Dermis microvascular lymphatic vessel endothelial cell (primary cell): ENCODE data around the gene DEF6. TPM values are rescaled to one million over a fixed set of nuclear protein-coding genes. Genes with fewer than 3 reads are reported as not detected.
A peak's percentile ranks its signal among the peaks of the same experiment; 100 is the strongest.
"Not testable (repeated sequence)": the region's sequence is repeated elsewhere in the genome, so short reads cannot be mapped to it uniquely, and the experiment has no call there.

Experiments used
- DNase-seq, 2 donors: peaks; one replicate each; pipeline versions ENCODE4 v3.0.0 to v3.0.0-alpha.2; 2010; ENCODE audit warnings: low read depth in 2 of 2
- total RNA-seq: library from RNA; depleted of rRNA; stranded (reverse); fragments of >200 nt; gene quantifications from 2 replicates; pipeline ENCODE4 v1.2.1, GENCODE V29; 2014

The DEF6 gene
- total RNA-seq, 1 donor from 2014 or later: 0.51 TPM

DNA sequence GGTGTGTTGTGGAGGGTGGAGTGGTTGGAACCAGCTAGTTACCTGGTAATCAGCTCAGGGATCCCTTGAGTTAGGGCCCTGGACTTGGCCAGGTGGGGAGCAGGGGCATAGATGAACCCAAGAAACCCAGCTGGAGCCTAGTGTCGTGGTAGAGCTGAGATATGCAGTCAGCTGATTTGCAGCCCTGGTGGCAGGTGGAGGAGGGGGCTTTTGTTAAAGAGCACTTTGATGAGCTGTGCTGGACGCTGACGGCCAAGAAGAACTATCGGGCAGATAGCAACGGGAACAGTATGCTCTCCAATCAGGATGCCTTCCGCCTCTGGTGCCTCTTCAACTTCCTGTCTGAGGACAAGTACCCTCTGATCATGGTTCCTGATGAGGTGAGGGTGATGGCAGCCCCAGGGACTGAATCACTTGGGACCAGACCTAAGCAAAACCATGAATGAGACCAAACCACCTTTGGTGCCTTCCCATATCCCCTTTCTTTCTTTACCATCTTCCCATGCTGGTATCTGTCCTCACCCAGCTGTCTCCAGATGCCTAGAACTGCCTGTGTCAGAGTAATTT, 12.7 kb downstream of the DEF6 start:
- no peak for DNase-seq

DNA sequence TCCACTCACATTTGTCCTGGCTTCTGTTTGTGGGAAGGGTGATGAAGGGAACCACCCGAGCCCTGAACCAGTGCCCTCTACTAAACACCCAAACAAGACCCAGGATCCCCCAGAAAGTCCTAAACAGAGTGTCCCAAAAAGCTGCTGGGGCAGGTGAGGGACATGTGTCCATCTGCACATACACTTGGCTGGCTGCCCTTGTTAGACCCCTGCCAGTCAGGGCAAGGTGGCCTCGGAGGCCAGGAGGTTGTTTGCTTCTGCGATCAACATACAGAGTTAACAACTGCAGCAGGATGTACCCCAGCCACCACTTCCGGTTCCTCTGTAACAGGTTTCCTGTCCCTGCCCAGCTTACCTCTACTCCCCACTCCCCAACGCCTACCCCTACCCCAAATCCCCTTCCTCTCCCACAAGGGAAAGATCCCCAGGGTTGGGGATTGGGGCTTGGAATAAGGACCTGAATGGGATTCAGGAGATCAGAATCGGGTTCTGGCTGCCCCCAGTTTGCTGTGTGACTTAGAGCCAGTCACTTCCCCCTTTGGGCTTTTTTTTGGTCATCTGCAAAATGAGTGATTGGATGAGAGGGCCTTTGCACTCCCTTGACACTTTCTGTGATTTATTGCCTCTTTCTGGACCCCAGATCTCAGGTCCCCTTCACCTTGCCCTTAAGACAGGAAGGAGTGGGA, 13.9 kb downstream of the DEF6 start:
- no peak for DNase-seq

DNA sequence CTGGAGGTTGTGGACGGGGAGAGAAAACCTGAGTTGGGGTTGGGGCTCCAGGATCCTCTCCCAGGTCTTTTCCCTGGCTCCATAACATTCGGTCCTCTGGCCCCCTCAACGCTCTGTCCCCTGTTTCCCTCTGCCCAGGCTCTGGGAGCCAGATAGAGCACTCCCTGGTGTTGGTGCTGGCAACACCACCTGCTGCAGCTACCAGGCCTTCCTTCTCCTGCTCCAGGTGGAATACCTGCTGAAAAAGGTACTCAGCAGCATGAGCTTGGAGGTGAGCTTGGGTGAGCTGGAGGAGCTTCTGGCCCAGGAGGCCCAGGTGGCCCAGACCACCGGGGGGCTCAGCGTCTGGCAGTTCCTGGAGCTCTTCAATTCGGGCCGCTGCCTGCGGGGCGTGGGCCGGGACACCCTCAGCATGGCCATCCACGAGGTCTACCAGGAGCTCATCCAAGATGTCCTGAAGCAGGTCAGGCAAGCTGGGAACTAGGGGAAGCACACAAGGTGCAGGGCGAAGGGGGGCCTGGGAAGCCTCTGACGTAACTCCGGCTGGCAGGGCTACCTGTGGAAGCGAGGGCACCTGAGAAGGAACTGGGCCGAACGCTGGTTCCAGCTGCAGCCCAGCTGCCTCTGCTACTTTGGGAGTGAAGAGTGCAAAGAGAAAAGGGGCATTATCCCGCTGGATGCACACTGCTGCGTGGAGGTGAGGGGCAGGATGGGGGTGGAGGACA, 14.6 kb downstream of the DEF6 start:
- DNase-seq: no peak

DNA sequence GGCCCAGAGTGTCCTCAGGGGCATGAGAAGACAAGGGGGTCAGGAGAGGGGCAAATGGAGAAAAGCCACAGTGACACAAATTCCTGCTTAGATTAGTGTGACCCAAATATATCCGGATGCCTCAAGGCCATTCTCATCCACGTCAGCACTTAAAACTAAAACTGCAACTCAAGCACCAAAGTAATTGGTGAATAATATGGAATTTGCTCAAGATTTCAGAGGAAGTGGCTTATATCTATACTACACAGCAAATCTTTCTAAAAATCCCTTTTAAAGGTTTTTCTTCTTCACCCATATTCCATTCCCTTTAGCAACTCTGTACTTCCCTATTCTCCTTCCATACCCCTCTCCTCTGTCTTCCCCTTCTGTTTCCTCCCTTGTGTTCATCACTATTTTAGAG, 15.2 kb downstream of the DEF6 start:
- DNase-seq: no peak

DNA sequence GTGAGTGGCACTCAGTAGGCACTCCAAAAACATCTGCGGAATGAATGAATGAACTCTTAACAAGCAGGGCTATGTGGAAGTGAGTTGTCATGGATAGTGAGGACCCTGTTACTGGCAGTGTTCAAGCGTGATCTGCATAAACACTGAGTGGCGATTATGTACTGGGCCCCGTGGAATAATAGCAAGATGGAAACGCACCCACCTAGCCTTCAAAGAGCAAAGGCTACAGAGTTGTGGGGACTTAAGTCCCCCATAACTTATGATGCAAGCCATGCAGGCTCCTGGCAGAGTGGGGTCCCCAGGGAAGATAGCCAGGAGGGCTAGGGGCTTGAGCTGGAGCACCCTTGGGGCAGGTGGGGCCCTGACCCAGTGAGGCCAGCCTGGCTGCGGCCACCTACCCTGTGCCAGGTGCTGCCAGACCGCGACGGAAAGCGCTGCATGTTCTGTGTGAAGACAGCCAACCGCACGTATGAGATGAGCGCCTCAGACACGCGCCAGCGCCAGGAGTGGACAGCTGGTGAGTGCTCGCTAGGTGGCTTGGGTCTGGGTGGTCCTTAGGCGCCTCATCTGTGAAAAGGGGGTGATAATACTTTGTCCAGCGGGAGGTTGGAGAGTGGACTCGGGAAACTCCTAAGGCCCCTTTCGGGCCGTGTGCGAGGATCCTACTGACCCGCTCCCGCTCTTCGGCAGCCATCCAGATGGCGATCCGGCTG, 20.0 kb downstream of the DEF6 start:
- peak in 1 of 2 donors; percentile 8 for DNase-seq

DNA sequence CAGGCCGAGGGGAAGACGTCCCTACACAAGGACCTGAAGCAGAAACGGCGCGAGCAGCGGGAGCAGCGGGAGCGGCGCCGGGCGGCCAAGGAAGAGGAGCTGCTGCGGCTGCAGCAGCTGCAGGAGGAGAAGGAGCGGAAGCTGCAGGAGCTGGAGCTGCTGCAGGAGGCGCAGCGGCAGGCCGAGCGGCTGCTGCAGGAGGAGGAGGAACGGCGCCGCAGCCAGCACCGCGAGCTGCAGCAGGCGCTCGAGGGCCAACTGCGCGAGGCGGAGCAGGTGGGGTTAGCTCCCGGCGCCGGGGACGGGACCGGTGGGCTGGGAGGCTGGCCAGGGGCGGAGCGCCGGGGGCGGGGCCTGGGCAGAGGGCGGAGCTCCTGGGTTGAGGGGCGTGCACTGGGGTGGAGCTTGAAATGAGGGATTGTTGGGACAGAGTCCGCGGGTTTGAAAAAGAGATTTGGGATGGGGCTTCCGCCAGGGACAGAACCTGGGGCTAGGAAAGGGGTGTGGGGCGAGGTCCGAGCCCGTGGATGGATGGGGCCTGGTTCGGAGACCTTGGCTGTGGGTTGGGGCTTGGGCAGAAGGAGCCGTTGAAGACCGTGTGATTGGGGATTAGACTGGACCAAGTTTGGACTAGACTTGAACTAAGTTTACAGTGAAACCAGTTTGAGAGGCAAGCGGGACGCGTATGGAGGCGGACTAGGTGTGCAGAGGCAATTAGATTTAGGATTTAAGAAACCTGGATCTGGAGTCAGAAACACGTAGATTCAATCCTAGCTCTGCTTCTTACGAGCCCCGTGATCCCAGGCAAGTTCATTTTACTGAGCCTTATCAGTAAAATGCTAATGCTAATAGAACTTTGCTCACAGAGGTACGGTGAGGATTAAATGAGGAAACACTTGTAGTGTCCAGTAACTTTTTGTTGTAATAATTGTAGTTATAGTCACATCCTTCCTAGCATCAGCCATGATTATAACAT, 20.9 kb downstream of the DEF6 start:
- DNase-seq: peak; percentile 39 to 87

DNA sequence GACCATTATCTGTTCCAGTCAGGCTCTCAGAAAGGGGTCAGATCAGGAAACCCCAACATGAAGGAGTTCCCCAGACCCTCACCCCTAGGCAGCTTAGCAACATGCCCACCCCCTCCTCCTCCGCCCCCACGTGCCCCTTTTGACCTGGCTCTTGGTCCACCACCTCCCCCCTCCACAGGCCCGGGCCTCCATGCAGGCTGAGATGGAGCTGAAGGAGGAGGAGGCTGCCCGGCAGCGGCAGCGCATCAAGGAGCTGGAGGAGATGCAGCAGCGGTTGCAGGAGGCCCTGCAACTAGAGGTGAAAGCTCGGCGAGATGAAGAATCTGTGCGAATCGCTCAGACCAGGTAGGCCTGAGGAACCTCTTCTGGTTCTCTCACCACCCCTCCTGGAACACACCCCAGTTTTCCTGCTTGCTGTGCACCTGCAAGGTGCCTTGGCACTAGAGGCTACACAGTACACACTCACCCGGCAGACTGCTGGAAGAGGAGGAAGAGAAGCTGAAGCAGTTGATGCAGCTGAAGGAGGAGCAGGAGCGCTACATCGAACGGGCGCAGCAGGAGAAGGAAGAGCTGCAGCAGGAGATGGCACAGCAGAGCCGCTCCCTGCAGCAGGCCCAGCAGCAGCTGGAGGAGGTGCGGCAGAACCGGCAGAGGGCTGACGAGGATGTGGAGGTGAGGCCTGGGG, 21.9 kb downstream of the DEF6 start:
- no peak for DNase-seq

DNA sequence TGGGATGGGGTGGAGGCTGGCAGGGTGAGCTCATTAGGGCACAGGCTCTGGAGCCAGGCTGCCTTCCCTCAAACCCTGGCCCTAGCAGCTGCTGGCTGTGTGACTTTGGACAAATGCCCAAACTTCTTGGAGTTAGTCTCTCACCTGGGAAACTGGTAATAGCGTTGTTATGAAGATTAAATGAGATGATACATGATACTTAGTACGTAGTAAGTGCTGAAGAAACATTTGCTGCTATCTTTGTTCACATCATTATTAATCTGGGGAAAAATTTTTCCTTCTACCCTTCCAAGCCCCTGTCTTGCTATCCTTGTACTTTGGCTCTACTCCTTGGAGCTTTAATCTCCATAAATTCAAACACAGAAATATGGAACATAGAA, 22.4 kb downstream of the DEF6 start:
- no peak for DNase-seq

DNA sequence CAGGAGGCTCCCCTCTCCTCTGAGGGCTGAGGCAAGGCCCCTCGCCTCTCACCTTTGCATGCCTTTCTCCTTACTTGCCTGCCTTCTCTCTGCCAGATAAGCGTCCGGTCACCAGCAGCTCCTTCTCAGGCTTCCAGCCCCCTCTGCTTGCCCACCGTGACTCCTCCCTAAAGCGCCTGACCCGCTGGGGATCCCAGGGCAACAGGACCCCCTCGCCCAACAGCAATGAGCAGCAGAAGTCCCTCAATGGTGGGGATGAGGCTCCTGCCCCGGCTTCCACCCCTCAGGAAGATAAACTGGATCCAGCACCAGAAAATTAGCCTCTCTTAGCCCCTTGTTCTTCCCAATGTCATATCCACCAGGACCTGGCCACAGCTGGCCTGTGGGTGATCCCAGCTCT, 23.5 kb downstream of the DEF6 start:
- no peak for DNase-seq

DNA sequence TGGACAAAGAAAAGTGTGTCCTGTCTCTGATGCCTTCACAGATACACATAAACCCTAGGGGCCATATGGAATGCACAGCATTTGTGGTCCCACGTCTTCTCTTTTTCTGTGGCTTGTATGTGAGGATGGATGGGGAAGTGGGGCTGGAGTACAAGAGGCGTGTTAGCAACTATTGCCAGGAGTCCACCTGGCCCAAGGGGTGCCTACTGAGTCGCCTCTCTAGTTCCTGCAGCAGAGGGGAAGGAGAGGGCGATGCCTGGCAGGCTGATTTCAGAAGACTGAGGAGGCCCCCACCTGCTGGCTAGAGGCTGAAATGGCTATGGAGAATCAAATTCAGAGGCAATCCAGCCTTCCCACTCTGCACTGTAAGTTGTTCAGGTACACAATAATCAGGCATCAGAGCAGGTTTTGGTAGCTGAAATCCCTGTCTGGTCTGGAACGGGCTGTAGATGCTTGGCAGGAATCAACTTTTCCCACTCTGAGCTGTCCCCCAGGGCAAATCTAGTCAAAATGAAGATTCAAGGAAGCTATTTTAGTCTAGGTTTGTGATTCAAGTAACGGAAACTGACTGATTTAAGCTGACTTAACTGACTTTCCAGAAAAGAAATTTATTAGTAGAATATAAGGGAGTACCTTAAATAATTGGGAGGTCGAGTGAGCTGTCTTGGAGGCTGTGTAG, 29.9 kb downstream of the DEF6 start:
- DNase-seq: peak; percentile 32 to 64

DNA sequence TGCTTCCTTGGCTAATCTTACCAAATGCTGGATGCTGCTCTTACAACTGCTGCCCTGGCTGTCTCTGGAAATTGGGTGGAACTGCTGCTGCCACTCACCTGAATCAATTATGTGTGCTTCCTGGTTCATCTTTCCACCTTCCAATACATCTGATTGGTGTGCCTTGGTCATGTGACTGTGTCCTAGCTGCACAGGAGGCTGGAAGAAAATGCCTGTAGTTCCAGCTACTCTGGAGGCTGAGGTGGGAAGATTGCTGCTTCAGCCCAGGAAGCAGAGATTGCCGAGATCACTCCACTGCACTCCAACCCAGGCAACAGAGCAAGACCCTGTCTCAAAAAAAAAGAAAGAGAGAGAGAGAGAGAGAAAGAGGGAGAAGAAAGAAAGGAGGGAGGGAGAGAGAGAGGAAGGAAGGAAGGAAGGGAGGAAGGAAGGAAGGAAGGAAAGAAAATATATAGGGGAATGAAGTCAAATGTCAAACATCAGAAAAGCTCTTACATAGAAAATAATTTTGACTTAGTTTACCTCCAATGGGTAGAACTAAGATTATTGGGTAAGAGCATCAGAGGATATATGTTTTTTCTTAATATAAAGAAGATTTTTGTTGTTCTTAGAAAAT, 30.6 kb downstream of the DEF6 start:
- no peak for DNase-seq

DNA sequence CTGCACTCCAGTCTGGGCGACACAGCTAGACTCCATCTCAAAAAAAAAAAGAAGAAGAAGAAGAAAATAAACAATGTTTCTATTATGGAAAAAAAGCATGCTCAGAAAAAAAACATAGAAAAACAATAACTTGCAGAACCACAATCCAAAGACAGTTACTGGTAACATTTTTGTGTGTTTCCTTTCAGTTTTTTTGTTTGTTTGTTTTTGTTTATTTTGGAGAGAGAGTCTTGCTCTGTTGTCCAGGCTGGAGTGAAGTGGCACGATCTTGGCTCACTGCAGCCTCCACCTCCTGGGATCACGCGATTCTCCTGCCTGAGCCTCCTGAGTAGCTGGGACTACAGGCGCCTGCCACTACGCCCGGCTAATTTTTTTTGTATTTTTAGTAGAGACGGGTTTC, 31.3 kb downstream of the DEF6 start:
- DNase-seq: not testable (repeated sequence)

DNA sequence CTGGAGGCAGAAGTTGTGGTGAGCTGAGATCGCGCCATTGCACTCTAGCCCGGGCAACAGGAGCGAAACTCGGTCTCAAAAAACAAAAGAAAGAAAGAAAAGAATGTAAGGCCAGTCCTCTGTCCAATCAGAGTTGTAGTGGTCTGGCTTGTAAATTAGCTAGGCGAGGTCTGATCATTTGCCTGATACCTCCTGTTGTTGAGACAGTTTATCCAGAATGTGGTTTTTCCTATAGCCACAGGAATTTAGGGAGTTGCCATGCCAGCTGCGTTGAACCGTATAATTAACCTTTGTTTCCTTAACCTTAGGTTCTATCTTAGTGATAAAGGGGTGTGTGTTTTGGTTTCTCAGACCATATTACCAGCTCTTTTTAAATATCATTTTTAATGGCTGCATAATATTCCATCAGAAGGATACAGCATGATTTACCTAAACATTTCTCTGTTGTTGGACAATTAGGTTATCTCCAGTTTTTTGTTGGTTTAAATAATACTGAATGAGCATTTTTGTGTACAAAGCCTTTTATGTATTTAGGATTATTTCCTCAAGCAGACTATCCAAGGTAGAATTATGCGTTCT, 33.0 kb downstream of the DEF6 start:
- DNase-seq: no peak

DNA sequence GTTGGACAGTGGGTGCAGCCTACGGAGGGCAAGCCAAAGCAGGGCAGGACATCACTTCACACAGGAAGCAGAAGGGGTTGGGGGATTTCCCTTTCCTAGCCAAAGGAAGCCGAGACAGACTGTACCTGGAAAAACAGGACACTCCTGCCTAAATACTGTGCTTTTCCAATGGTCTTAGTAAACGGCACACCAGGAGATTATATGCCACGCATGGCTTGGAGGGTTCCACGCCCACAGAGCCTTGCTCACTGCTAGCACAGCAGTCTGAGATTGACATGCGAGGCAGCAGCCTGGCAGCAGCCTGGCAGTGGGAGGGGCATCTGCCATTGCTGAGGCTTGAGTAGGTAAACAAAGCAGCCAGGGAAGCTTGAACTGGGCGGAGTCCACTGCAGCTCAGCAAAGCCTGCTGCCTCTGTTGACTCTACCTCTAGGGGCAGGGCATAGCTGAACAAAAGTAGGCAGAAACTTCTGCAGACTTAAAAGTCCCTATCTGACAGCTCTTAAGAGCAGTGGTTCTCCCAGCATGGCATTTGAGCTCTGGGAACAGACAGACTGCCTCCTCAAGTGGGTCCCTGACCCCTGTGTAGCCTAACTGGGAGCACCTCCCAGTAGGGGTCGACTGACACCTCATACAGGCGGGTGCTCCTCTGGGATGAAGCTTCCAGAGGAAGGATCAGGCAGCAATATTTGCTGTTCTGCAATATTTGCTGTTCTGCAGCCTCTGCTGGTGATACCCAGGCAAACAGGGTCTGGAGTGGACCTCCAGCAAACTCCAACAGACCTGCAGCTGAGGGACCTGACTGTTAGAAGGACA, 34.7 kb downstream of the DEF6 start:
- DNase-seq: peak in 1 of 2 donors; percentile 15

DNA sequence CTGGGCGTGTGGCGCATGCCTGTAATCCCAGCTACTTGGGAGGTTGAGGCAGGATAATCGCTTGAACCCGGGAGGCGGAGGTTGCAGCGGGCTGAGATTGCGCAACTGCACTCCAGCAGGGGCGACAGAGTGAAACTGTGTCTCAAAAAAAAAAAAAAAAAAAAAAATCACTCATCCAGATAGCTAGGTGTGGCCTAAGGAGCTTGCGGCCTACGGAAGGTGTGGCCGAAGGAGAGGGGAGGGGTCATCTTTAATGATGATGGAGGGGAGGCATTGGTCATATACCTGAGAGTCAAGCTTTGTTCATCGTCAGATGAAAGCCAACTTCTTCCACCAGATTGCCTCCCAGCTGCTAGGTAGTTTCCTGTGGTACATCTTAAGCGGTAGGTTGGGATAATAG, 43.9 kb downstream of the DEF6 start:
- DNase-seq: no peak

DNA sequence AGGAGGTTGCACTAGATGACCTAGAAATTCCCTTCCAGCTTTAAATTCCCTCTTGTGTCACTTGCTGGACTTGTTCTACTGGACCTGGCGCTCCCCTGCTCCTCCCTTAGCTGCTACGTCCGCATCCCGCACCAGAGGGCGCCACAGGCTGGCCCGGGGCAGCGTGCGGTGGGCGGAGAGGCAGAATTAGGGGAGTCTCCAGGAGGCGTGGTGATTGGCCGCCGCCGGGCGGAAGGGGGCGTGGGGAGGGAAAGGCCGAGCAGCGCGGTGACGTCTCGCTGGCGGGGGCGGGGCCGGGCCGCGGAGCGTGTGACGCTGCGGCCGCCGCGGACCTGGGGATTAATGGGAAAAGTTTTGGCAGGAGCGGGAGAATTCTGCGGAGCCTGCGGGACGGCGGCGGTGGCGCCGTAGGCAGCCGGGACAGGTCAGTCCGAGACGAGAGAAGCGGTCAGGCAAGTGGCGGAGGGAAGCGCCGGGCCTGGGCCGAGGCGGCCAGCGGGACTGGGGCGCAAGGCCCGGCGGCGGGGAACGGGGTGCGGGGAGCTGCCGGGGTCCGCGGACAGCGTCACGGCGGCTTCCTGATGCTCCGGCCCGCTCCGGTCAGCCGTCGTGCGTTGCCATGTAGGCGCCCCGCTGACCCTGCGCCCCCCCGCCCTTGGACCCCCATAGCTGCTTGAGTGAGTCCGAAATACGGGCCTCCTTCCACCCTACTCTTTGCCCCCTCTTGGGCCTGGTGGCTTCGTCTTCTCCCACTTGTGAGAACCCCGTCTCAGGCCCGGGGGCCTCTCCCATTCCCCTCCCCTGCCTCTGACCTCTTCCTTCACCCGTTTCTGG, 44.9 kb downstream of the DEF6 start, which contains the start of gene PPARD:
Gene PPARD, plus strand, starts transcription at position 301 of the 834 bp plus-strand sequence. CDS start 68,530 bp downstream, outside the sequence.
- DNase-seq: peak; percentile 86 to 95
